ENCODE data around the gene CEMIP. TPM values are rescaled to one million over a fixed set of nuclear protein-coding genes. Genes with fewer than 3 reads are reported as not detected.
A peak's percentile ranks its signal among the peaks of the same experiment; 100 is the strongest.

The CEMIP gene
- total RNA-seq, 6 donors from 2014 or later = 0.59 to 38.8 (median 5.7) TPM

DNA sequence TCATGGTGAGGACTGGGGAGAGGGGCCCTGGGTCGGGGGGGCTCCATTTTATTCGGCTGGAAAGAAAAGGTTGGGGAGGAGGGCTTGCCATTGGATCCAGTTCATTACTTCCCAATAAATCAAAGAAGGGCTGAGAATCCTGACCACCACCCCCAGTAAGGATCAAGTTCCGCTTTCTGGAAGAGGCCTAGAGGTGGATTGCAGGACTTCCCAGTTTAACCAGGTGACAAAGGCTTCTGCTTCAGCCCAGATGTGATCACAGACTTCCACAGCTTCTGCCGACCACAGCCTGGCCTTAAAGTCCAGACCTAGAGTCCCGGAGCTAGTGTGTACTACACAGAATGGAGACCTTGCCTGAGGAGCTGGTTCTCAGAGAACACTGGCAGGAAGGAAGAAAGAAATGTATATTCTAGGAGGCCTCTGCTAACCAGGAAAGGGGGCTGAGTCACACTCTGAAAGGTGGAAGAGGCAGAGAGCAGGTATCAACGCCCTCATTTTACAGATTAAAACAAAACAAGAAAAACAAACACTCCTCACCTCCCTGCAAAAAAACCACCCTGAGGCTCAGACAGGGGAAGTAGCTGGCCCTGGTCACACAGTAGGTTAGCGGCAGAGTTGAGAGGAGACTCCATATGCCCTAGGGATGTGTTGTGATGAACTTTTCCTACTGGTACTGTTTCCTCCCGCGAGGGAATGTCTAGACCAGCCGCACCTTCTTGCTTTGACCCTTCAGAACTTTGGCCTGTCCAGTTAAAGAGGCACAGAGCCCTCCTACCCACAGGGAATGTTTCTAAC is 1.1 kb upstream of the CEMIP start:
- ATAC-seq (ENCODE audit: low FRiP score in 2 of 2) = no peak
- 73% methylated on average over 10 of the region's 10 CpGs for WGBS, 2 donors
- H3K27ac ChIP-seq = peak overlapping the region; percentile 47 to 76 (median 62)

GRCh38 chr15:80778621-80778963 is 578 bp upstream of the CEMIP start:
- DNase-seq (no peak), ATAC-seq (ENCODE audit: low FRiP score in 2 of 2) (no peak)
- Histone ChIP-seq H3K27me3 (peaks cover 0 to 9% (median 1%) of the 10 kb centered on the region in 4 donors), H3K27ac (peak overlapping the region in 1 of 4 donors; percentile 68), H3K4me1 (peaks cover 37 to 51% (median 47%) of the 10 kb centered on the region in 4 donors), H3K36me3 (no peaks in the 10 kb centered on the region), H3K9me3 (no peaks in the 10 kb centered on the region), H3K4me3 (peak overlapping the region in 3 of 4 donors; percentile 47 to 60 (median 58))
- WGBS, 2 donors = 27 to 36% methylated on average over 6 to 7 of the region's 7 CpGs
- TF ChIP-seq CTCF (IDR thresholded peaks at IDR 0.05) = no peak
- no peak for TF ChIP-seq POLR2AphosphoS5 (IDR thresholded peaks at IDR 0.05)
- no peak for TF ChIP-seq POLR2A (IDR thresholded peaks at IDR 0.05)
- TF ChIP-seq EP300 (IDR thresholded peaks at IDR 0.05) = no peak

More for the DNA sequence above, 1.1 kb upstream of the CEMIP start:
- DNase-seq = no peak
- Histone ChIP-seq H3K27me3 (peaks cover 0 to 9% (median 1%) of the 10 kb centered on the region in 4 donors), H3K9me3 (no peaks in the 10 kb centered on the region), H3K36me3 (no peaks in the 10 kb centered on the region), H3K4me3 (no peak overlapping the region), H3K4me1 (peaks cover 37 to 51% (median 47%) of the 10 kb centered on the region in 4 donors)
- no peak for TF ChIP-seq CTCF (IDR thresholded peaks at IDR 0.05)
- TF ChIP-seq EP300 (IDR thresholded peaks at IDR 0.05) = no peak
- TF ChIP-seq POLR2A (IDR thresholded peaks at IDR 0.05) = no peak
- no peak for TF ChIP-seq POLR2AphosphoS5 (IDR thresholded peaks at IDR 0.05)

DNA sequence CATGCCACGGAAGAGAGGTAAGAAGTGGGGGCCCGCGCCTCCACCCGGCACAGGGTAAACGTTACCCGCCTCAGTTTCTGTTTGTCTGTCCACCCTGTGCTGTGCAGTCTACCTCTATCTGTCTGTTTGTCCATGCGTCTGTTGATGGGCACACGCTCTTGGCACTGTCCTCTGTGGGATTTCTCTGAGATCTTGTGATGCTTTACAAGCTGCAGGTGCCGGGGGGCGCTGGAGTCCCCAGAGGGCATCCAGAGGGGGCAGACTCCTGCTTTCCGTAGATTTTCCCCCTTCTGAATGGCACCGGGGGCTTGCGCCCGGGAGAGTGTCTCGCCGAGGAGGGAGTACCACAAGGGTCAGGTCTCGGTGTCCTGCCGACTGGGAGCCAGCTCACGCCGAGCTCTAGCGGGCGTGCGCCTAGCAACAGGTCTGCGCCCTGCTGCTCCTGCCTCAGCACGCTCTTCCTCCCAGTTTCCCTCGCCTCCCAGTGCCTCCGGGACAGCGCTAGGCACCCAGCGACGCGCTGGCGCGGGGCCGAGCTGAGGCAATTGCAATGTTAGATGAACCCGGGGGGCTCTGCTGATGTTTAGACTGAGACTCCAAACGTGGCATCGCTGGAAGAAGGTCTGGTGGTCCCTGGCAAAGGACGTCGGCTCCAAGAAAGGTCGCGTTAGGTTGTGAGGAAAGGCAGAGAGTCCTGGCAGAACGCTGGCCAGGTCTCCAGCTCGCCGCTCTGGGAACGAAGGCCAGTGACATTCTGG is 667 bp downstream of the CEMIP start:
- DNase-seq = peak in 1 of 2 donors; percentile 88
- peak; percentile 4 to 16 for ATAC-seq (ENCODE audit: low FRiP score in 2 of 2)
- H3K27ac ChIP-seq = peak overlapping the region in 1 of 4 donors; percentile 14
- TF ChIP-seq POLR2AphosphoS5 (IDR thresholded peaks at IDR 0.05) (no peak), CTCF (IDR thresholded peaks at IDR 0.05) (no peak), POLR2A (IDR thresholded peaks at IDR 0.05) (no peak), EP300 (IDR thresholded peaks at IDR 0.05) (no peak)
- peaks cover 0 to 9% (median 1%) of the 10 kb centered on the region in 4 donors for H3K27me3 ChIP-seq
- peaks cover 37 to 51% (median 47%) of the 10 kb centered on the region in 4 donors for H3K4me1 ChIP-seq
- no peaks in the 10 kb centered on the region for H3K9me3 ChIP-seq
- WGBS, 2 donors = 2 to 4% methylated on average over 23 to 45 of the region's 45 CpGs
- H3K36me3 ChIP-seq = no peaks in the 10 kb centered on the region
- H3K4me3 ChIP-seq = peak overlapping the region; percentile 46 to 60 (median 52)

DNA sequence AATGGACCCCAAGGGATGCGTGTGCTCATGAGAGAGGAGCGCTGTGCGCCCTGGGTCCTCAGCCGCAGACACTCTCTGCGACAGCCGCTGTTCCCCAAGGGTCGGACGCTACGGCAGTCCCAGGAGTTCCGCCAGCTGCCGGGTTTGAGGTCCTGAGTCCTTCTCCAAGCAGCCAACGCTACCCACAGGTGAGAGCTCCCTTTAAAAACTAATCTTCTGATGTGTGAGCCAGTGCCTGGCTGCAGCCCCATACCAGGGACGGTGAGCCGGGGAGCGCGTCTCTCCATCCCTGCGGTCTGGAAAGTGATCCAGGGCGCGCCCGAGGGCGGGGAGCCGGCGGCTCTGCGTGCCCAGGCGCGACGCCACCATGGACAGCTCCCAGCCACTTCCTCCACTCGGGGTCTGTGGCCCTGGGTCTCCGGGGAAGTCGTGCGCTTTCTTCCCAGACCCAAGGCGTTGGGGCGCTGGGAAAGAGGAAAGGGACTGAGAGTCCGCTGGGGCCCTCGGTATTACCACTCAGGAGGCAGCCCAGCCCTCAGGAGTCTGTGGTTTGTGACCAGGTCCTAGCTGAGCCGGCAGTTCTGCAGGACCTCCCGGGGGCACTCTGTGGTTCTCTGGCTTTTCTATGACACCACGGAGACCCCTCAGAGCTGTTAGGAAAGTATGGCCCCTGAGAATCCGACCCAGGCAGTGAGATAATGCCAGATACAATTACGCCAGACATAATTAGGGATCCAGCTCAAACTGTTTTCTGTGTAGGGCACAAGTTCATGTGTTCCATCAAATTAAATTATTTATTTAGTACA is 1.4 kb downstream of the CEMIP start:
- no peaks in the 10 kb centered on the region for H3K36me3 ChIP-seq
- 8 to 36% methylated on average over 3 to 35 of the region's 40 CpGs for WGBS, 2 donors
- peak; percentile 38 to 41 for ATAC-seq (ENCODE audit: low FRiP score in 2 of 2)
- H3K4me3 ChIP-seq = peak overlapping the region in 3 of 4 donors; percentile 47 to 60 (median 58)
- peaks cover 0 to 9% (median 1%) of the 10 kb centered on the region in 4 donors for H3K27me3 ChIP-seq
- H3K4me1 ChIP-seq = peaks cover 37 to 51% (median 47%) of the 10 kb centered on the region in 4 donors
- no peaks in the 10 kb centered on the region for H3K9me3 ChIP-seq
- no peak overlapping the region for H3K27ac ChIP-seq
- peak in 1 of 2 donors; percentile 91 for DNase-seq
- TF ChIP-seq POLR2A (IDR thresholded peaks at IDR 0.05) = no peak
- no peak for TF ChIP-seq CTCF (IDR thresholded peaks at IDR 0.05)
- TF ChIP-seq POLR2AphosphoS5 (IDR thresholded peaks at IDR 0.05) = no peak
- no peak for TF ChIP-seq EP300 (IDR thresholded peaks at IDR 0.05)
